ENCODE results near the gene SSR4. TPM values are rescaled to one million over a fixed set of nuclear protein-coding genes. Genes with fewer than 3 reads are reported as not detected.

SSR4 gene
- total RNA-seq, 1 experiment from 2014 or later = 179 TPM

- Histone ChIP-seq H2BK12ac (ENCODE audit: insufficient read length, low read depth, low read length) (no peak overlapping the region), H3K27me3 (ENCODE audit: insufficient read depth, low read length) (no peaks in the 10 kb centered on the region), H2AK5ac (ENCODE audit: insufficient read length, low read length) (no peak overlapping the region), H3K4me2 (ENCODE audit: insufficient read depth, insufficient read length, low read length) (no peak overlapping the region), H3K56ac (ENCODE audit: insufficient read length, low read depth, low read length) (no peak overlapping the region), H2BK5ac (ENCODE audit: insufficient read length, low read length) (no peak overlapping the region), H3K27ac (ENCODE audit: insufficient read length, low read depth, low read length) (no peak overlapping the region), H4K91ac (ENCODE audit: insufficient read length, low read depth, low read length) (no peak overlapping the region), H3K23ac (ENCODE audit: insufficient read length, low read depth, low read length) (no peak overlapping the region), H3K14ac (ENCODE audit: insufficient read depth, low read length) (no peak overlapping the region), H3K4ac (ENCODE audit: low read depth, low read length) (no peak overlapping the region), H3K9ac (ENCODE audit: extremely low read depth, insufficient read length, low read length) (no peak overlapping the region), H3K79me1 (ENCODE audit: insufficient read depth, low read depth, low read length, poor library complexity, severe bottlenecking) (no peaks in the 10 kb centered on the region), H2BK20ac (ENCODE audit: low read depth, low read length, poor library complexity, severe bottlenecking) (no peak overlapping the region), H4K20me1 (ENCODE audit: control insufficient read depth, insufficient read depth, insufficient read length) (no peaks in the 10 kb centered on the region), H4K8ac (replicated peaks; ENCODE audit: insufficient read length, low read depth, low read length) (no peak overlapping the region), H2BK15ac (ENCODE audit: low read depth, low read length) (no peak overlapping the region), H3K18ac (ENCODE audit: insufficient read length, low read depth, low read length) (no peak overlapping the region), H2BK120ac (ENCODE audit: low read depth, low read length, poor library complexity, severe bottlenecking) (no peak overlapping the region), H3K79me2 (ENCODE audit: insufficient read depth, low read length) (no peaks in the 10 kb centered on the region), H3K4me1 (ENCODE audit: insufficient read depth, low read length) (no peaks in the 10 kb centered on the region), H3K23me2 (ENCODE audit: insufficient read length, low read depth, low read length, poor library complexity, severe bottlenecking) (no peaks in the 10 kb centered on the region), H3T11ph (ENCODE audit: low read length) (no peak overlapping the region), H2AFZ (ENCODE audit: low read length) (no peak overlapping the region), H4K5ac (ENCODE audit: insufficient read length, low read depth, low read length) (no peak overlapping the region), H3K9me3 (ENCODE audit: control insufficient read depth, low read depth, low read length) (no peaks in the 10 kb centered on the region)
- WGBS (ENCODE audit: extremely low coverage, insufficient read length, low lambda C conversion rate) = no CpG with 5 or more reads among the region's 22 CpGs
- H3K4me3 Mint-ChIP-seq = no peak overlapping the region
- peak; percentile 28 for DNase-seq
- H3K27ac Mint-ChIP-seq = no peak overlapping the region
- H3K9me3 Mint-ChIP-seq = peaks cover 26 to 60% of the 10 kb centered on the region in 2 experiments
- TF ChIP-seq, protein P1, sequence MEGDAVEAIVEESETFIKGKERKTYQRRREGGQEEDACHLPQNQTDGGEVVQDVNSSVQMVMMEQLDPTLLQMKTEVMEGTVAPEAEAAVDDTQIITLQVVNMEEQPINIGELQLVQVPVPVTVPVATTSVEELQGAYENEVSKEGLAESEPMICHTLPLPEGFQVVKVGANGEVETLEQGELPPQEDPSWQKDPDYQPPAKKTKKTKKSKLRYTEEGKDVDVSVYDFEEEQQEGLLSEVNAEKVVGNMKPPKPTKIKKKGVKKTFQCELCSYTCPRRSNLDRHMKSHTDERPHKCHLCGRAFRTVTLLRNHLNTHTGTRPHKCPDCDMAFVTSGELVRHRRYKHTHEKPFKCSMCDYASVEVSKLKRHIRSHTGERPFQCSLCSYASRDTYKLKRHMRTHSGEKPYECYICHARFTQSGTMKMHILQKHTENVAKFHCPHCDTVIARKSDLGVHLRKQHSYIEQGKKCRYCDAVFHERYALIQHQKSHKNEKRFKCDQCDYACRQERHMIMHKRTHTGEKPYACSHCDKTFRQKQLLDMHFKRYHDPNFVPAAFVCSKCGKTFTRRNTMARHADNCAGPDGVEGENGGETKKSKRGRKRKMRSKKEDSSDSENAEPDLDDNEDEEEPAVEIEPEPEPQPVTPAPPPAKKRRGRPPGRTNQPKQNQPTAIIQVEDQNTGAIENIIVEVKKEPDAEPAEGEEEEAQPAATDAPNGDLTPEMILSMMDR (conservative IDR thresholded peaks at IDR 0.05) = no peak; the same call in 2 of the 3 replicates
- peaks cover 7% of the 10 kb centered on the region; the same call in 1 of the 2 replicates for H3K27me3 Mint-ChIP-seq (ENCODE audit: low read depth)
- no peaks in the 10 kb centered on the region; a peak in 3 of 7 replicates for H3K36me3 Mint-ChIP-seq (ENCODE audit: insufficient read depth in 1 of 3, low read depth in 3 of 3)
- H3K4me1 Mint-ChIP-seq = peaks cover 4 to 6% of the 10 kb centered on the region in 2 experiments; a peak in 3 of 4 replicates
Observed at GRCh38 chrX:153768311-153769157, 25.9 kb upstream of the SSR4 start.

Data from H9 (cell line).